HT1080 (cell line): Measurements from ENCODE around the gene AATK. TPM values are rescaled to one million over a fixed set of nuclear protein-coding genes. Genes with fewer than 3 reads are reported as not detected.
A peak's percentile ranks its signal among the peaks of the same experiment; 100 is the strongest.
"Not testable (repeated sequence)": the region's sequence is repeated elsewhere in the genome, so short reads cannot be mapped to it uniquely, and the experiment has no call there.

Experiments
- DNase-seq: peaks from one replicate; pipeline ENCODE4 v3.0.0-alpha.2; 2015; ENCODE audit warnings: low read depth
- total RNA-seq: library from RNA; depleted of rRNA; stranded (reverse); fragments of >200 nt; shearing (Covaris generic); gene quantifications from 2 replicates; pipeline ENCODE4 v1.2.3, GENCODE V29; 2014

AATK gene
- total RNA-seq, 1 experiment from 2014 or later: 0.02 TPM

- DNase-seq: no peak
These were observed 70.6 kb downstream of the AATK start for GRCh38 chr17:81095383-81095762.

DNA sequence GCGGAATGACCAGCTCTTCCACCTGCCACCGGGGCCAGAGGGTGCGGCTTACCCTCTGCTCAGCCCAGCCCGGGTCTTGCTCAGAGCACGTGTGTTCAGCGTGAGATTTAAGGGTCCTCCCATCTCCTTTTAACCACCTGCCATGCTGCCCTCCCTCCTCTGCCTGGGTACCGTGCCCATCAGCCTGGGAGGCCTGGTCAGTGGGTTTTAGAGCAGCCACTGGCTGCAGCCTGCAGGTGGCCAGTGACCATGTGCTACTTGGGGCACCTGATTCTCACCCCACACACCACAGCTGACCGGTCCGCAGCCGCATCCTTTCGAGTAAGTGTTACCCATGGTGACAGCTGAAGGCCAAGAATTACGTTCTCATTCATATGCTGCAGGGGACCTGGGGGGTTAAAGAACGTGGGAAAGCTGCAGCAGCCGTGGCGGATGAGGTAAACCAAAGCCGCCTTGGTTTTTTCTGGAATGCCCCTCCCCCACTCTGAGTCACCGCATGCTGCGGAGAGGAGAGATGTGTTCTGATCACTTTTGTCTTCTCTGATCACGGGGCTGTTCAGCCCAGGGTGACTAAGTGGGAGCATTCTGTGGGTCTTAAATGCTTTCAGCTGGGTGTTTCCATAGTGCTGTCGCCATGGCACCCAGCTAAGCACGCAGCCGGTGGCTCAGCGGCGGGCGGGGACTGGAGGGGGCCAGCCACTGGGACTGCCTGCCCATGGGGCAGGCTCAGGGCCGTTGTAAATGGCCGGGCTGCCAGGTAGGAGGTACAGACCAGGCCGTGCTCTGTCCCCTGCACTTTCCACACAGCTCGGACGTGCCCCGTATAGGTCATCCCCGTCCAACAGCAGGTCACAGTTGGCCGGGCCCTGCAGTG, 71.3 kb downstream of the AATK start:
- peak; percentile 100 for DNase-seq

GRCh38 chr17:81093619-81094508, 72.2 kb downstream of the AATK start:
- DNase-seq: no peak

DNA sequence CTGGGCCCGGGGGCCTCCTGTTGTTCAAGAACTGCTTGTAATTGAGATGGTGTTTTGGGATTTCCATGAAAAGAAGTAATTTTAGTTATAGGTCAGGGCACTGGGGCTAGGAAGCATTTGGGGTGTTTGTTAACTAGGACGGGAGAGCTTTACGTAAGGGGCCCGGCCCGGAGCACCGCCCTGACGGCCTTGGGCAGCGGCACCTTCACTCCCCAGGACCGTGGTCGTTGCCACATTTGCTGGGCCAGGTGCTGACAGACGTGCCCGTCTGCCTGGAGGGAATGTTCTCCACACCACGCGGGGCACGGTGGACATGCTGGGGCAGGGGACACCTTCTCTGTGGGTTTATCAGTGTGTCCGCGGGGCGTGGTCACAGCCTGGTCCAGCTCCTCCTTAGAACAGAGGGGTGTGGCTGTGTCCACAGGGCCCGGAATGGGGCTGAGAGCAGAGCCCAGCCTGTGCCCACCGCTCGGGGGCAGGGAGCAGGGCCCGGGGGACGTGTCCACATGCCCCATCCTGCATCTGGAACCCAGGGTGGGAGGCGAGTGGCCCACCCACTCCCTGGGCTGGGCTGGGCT, 73.4 kb downstream of the AATK start:
- no peak for DNase-seq

GRCh38 chr17:81091774-81092517, 74.1 kb downstream of the AATK start:
- no peak for DNase-seq

- DNase-seq: no peak
These were observed 74.9 kb downstream of the AATK start for GRCh38 chr17:81091154-81091553.

DNA sequence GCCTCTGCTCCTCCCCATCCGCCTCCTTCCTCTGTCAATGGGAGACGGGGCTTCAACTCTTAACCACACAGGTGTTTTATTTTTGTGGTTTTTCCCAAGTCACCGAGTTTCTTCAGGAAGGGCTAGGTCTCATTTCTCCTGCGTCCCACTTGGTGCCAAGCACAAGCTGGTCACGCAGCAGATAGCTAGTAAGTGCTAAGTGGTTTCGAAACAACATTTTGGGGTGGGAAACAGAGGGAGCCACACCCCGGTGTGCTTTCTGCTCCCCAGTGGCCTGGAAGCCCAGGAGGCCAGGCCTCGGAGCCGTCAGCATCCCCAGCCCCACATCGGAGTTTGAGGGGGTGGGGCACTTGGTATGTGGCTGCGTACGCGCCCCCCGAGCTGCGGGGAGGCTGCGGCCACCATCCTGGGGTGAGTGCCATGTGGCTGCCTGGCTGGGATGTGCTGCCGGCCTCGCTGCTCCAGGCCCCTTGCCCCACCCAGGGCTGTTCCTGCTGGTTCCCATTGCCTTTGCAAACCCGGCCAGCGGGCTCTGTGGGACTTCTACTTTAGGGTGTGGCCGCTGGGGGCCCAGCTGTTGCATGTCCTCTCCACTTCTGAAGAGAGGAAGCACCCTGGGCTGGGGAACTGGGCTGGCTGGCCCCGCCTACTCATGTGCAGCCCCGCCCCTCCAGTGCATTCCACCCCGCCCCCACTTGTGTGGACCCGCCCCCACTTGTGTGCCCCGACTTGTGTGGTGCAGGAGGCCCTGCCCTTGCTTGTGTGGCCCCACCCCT, 75.5 kb downstream of the AATK start:
- no peak for DNase-seq

DNA sequence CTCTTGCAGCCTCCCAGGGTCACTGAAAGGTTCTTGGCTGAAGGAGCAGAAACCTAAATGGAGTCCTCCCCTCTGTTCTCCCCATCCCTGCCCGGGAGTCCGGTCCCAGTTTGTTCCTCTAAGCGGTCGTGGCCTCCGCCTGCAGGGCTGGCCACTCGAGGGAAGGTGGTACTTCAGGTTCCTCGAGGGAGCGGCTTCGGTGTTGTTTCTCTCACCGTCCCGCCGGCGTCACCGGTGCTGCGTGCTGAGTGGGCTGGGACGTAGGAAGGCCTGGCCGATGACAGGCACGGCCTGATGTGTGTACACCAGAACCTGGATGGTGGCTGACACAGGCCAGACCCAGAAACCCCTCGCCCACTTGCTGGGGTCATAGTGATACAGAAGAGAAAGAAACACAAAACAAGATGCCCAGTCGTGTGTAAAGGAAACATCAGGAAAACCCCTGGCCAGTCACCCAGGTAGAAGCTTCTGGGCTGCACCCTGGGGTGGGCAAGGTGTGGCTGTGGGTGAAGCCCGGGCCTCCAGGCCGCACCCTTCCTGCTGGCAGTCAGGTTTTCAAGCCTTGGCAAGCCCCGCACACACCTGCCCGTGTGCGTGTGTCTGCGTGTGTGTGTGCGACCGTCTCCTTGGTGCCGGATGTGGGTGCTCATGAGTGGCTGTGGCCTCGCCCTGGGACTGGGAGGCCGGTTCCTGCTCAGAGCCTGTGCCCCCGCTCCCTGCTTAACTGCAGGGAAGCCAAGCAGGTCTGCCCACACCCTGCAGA, 79.1 kb downstream of the AATK start:
- no peak for DNase-seq

GRCh38 chr17:81085420-81085911, 80.6 kb downstream of the AATK start:
- DNase-seq: no peak

DNA sequence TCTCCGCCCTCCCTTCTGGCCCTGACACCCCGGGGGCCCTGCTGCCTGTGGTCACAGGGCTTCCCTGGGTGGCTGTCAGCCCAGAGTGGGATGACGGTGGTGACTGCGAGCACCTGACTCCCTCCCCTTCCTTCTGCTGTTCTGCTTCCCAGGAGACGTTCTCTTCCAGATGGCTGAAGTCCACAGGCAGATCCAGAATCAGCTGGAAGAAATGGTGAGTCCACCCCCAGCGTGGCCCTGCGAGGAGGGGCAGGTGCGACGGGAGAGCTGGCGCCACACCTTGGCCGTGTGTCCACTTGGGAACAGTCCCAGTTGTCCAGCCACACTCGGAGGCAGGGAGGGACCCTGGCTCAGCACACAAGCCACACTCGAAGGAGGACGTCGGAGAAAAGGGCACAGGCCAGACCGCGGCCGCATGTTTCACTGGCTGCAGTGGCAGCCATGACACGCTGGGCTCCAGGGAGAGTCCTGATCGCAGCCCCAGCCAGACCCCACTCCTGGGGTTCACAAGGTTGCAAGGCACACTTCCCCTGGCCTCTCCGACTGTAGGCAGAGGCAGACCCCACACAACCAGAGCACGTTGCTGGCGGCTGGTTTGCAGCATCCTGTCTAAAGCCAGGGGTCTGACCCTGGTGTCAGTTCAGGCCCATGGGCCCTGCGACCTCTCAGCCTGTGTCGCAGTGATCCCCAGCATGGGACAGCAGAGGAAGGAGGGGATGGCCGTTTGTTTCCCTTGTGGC, 81.2 kb downstream of the AATK start:
- no peak for DNase-seq

DNA sequence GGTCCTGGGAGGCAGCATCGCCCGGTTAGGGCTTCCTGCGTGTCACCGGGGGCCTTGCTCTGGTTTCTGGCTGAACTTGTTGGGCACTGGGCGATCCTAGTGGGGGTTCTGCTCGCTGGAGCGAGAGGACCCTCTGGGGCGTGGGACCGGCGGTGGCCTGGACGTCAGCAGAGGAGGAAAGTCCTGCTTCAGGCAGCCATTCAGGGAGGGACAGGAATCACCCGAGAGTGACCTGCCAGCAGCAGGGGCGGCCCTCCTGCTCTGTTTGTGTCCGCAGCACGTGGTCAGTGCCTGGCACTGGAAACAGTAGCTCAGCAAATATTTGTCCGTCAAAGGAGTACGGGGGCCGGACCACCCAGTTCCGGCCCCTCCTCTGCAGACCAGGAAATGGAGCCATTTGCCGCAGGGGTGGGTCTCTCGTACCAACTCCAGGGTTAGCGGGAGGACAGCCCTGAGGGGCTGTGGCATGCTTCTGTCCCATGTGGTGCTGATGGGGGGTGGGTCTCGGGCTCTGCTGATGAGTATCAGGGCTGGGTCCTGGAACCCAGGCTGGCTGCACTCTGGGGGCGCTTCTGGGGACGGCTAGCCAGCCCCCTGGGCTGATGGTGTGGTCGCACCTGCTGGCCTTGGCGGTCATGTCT, 82.8 kb downstream of the AATK start:
- DNase-seq: no peak

- DNase-seq: no peak
These were observed 83.6 kb downstream of the AATK start for GRCh38 chr17:81082177-81083073.

GRCh38 chr17:81081222-81082176, 84.5 kb downstream of the AATK start:
- no peak for DNase-seq

GRCh38 chr17:81080019-81080418, 86.0 kb downstream of the AATK start:
- no peak for DNase-seq

DNA sequence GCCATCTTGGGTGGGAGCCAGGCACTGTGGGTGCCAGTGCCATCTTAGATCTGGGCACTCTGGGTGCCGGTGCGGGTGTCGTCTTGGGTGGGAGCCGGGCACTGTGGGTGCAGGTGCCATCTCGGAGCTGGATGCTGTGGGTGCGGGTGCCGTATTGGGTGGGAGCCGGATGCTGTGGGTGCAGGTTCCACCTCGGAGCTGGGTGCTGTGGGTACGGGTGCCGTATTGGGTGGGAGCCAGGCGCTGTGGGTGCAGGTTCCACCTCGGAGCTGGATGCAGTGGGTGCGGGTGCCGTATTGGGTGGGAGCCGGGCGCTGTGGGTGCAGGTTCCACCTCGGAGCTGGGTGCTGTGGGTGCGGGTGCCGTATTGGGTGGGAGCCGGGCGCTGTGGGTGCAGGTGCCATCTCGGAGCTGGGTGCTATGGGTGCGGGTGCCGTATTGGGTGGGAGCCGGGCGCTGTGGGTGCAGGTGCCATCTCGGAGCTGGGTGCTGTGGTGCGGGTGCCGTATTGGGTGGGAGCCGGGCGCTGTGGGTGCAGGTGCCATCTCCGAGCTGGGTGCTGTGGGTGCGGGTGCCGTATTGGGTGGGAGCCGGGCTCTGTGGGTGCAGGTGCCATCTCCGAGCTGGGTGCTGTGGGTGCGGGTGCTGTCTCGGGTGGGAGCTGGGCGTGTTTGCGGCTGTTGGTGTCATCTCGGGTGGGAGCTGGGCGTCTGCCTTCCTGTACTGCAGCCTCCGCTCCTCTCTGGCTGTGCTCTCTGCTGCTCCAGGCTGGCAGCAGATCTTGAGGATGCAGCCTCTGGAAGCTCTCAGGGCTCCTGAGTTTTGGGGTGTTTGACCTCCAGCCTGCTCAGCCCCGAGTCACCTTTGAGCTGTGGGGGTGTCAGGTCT, 87.8 kb downstream of the AATK start:
- DNase-seq: not testable (repeated sequence)
